Left renal pelvis (tissue), 4 donors: ENCODE measurements around the gene CES2. TPM values are rescaled to one million over a fixed set of nuclear protein-coding genes. Genes with fewer than 3 reads are reported as not detected.
A peak's percentile ranks its signal among the peaks of the same experiment; 100 is the strongest.
"Not testable (repeated sequence)": the region's sequence is repeated elsewhere in the genome, so short reads cannot be mapped to it uniquely, and the experiment has no call there.

Experiments
- DNase-seq, 4 donors: peaks; one replicate each; pipeline ENCODE4 v3.0.0-alpha.2; 2013; ENCODE audit warnings: low read depth in 4 of 4, low spot score in 3 of 4
- polyA plus RNA-seq, 4 donors: library from polyadenylated mRNA; unstranded; fragments of 120-200 nt; gene quantifications; one replicate each; pipeline ENCODE4 v1.2.1, GENCODE V29; 2013; ENCODE audit not compliant: insufficient read length in 4 of 4

Gene CES2
- polyA plus RNA-seq, 4 donors, result 28.7 to 48.5 (median 36.1) TPM

GRCh38 chr16:66933776-66934137 is 1.6 kb upstream of the CES2 start:
- no peak for DNase-seq

GRCh38 chr16:66934138-66934838 is 1.0 kb upstream of the CES2 start, which contains the start of gene CIAO2B:
CIAO2B (minus strand) TSS chr16:66934402; CDS start chr16:66934364, 38 bp downstream.
- DNase-seq, result peak; percentile 69 to 81 (median 78)

GRCh38 chr16:66934839-66935313 is 440 bp upstream of the CES2 start:
- not testable (repeated sequence) for DNase-seq

- DNase-seq, result no peak
Observed at GRCh38 chr16:66936462-66936861, 1.1 kb downstream of the CES2 start.

- no peak for DNase-seq
Observed at GRCh38 chr16:66936889-66937554, 1.7 kb downstream of the CES2 start.

GRCh38 chr16:66937725-66938337 is 2.5 kb downstream of the CES2 start:
- DNase-seq, result no peak

- no peak for DNase-seq
Observed at GRCh38 chr16:66939366-66939765, 4.0 kb downstream of the CES2 start.

- no peak for DNase-seq
Observed at GRCh38 chr16:66940236-66940635, 4.9 kb downstream of the CES2 start.

GRCh38 chr16:66942981-66943380 is 7.7 kb downstream of the CES2 start:
- DNase-seq, result no peak

GRCh38 chr16:66943426-66944053 is 8.2 kb downstream of the CES2 start:
- DNase-seq, result no peak

- DNase-seq, result no peak
Observed at GRCh38 chr16:66944054-66944441, 8.7 kb downstream of the CES2 start.

- not testable (repeated sequence) for DNase-seq
Observed at GRCh38 chr16:66944971-66945370, 9.7 kb downstream of the CES2 start.

- no peak for DNase-seq
Observed at GRCh38 chr16:66945939-66946338, 10.6 kb downstream of the CES2 start.

- DNase-seq, result no peak
Observed at GRCh38 chr16:66946541-66946940, 11.2 kb downstream of the CES2 start.

GRCh38 chr16:66946974-66947301 is 11.6 kb downstream of the CES2 start:
- DNase-seq, result no peak

- DNase-seq, result peak in 2 of 4 donors; percentile 67 to 69
Observed at GRCh38 chr16:66947302-66948065, 12.2 kb downstream of the CES2 start.

- DNase-seq, result no peak
Observed at GRCh38 chr16:66948134-66948836, 13.0 kb downstream of the CES2 start.

GRCh38 chr16:66948837-66949225 is 13.5 kb downstream of the CES2 start:
- no peak for DNase-seq

GRCh38 chr16:66949472-66949871 is 14.2 kb downstream of the CES2 start:
- DNase-seq, result no peak

GRCh38 chr16:66950437-66950836 is 15.1 kb downstream of the CES2 start:
- no peak for DNase-seq
